Upper lobe of left lung (tissue), 4 donors: Measurements from ENCODE around the gene KAT6B.

Experiments used
- EP300 ChIP-seq, 4 donors: sonication (generic); formaldehyde crosslinking; IDR thresholded peaks; one replicate each; pipeline ENCODE4 v1.5.1; 2017; ENCODE audit warnings: antibody characterized with exemption in 4 of 4, control low read depth in 2 of 4
- TF ChIP-seq, protein P1 (sequence below), 6 experiments: fragments of 450-650 bp in 4 of 6; fragments of 200-600 bp in 2 of 6; sonication (generic) in 2 of 6; IDR thresholded peaks; one replicate each; pipeline ENCODE4 v1.5.1; 2016 to 2019; ENCODE audit warnings: antibody characterized with exemption in 6 of 6

DNA sequence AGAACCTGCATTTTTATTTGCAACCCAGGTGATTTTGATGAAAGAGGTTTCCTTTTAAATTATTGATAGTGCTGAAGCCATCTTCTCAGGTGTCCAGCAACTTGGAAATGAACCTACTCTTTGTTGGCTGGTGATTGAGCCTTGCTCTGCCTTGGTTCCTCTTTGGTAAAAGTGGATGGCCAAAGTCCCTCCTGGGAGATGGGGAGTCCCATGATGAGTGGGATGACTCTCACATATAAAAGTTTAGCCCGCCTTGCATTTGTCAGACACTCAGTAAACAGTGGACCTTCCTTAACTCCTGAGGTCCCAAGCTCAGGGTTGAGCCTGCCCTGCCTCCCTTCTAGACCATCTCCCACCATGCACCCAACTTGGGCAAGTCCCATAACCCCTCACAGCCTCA is 28.9 kb upstream of the KAT6B start:
- TF ChIP-seq, protein P1, sequence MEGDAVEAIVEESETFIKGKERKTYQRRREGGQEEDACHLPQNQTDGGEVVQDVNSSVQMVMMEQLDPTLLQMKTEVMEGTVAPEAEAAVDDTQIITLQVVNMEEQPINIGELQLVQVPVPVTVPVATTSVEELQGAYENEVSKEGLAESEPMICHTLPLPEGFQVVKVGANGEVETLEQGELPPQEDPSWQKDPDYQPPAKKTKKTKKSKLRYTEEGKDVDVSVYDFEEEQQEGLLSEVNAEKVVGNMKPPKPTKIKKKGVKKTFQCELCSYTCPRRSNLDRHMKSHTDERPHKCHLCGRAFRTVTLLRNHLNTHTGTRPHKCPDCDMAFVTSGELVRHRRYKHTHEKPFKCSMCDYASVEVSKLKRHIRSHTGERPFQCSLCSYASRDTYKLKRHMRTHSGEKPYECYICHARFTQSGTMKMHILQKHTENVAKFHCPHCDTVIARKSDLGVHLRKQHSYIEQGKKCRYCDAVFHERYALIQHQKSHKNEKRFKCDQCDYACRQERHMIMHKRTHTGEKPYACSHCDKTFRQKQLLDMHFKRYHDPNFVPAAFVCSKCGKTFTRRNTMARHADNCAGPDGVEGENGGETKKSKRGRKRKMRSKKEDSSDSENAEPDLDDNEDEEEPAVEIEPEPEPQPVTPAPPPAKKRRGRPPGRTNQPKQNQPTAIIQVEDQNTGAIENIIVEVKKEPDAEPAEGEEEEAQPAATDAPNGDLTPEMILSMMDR (IDR thresholded peaks at IDR 0.05): no peak
- no peak for TF ChIP-seq EP300 (IDR thresholded peaks at IDR 0.05)
